Femur (tissue), 1 donor: ENCODE results near the gene NUP85.
A peak's percentile ranks its signal among the peaks of the same experiment; 100 is the strongest.
"Not testable (repeated sequence)": the region's sequence is repeated elsewhere in the genome, so short reads cannot be mapped to it uniquely, and the experiment has no call there.

Experiments
- DNase-seq: peaks from one replicate; pipeline ENCODE4 v3.0.0-alpha.2; 2017

The NUP85 gene

GRCh38 chr17:75270218-75270965, 64.9 kb downstream of the NUP85 start:
- peak; percentile 78 for DNase-seq

- DNase-seq = no peak
These were observed 65.4 kb downstream of the NUP85 start, which contains the start of gene MIF4GD for GRCh38 chr17:75270966-75271232. TSS of gene MIF4GD (minus strand) at chr17:75271231. CDS start at chr17:75270195, 1,036 bp downstream.

- peak; percentile 87 for DNase-seq
These were observed 65.9 kb downstream of the NUP85 start for GRCh38 chr17:75271233-75271954.

- no peak for DNase-seq
These were observed 66.7 kb downstream of the NUP85 start for GRCh38 chr17:75271955-75272847.

- no peak for DNase-seq
These were observed 67.3 kb downstream of the NUP85 start for GRCh38 chr17:75272848-75273184.

- DNase-seq = no peak
These were observed 68.7 kb downstream of the NUP85 start for GRCh38 chr17:75273977-75274708.

- no peak for DNase-seq
These were observed 72.2 kb downstream of the NUP85 start for GRCh38 chr17:75277664-75278071.

GRCh38 chr17:75280189-75280588, 74.7 kb downstream of the NUP85 start:
- DNase-seq = not testable (repeated sequence)

- DNase-seq = no peak
These were observed 79.6 kb downstream of the NUP85 start for GRCh38 chr17:75285123-75285522.
